Measurements from ENCODE around the gene SHH. TPM values are rescaled to one million over a fixed set of nuclear protein-coding genes. Genes with fewer than 3 reads are reported as not detected.

Gene SHH
- total RNA-seq, 1 experiment from 2014 or later, result not detected

GRCh38 chr7:155850766-155851678 lies 38.8 kb upstream of the SHH start:
- Histone ChIP-seq H3K4me3 (ENCODE audit: low read depth, low read length, poor library complexity, severe bottlenecking) (no peak overlapping the region), H3K27ac (ENCODE audit: low read depth, low read length, poor library complexity, severe bottlenecking) (no peak overlapping the region), H3K9me3 (ENCODE audit: low read depth, low read length, poor library complexity, severe bottlenecking) (no peaks in the 10 kb centered on the region), H3K4me1 (ENCODE audit: insufficient read depth, low read length, poor library complexity, severe bottlenecking) (no peaks in the 10 kb centered on the region), H3K36me3 (ENCODE audit: insufficient read depth, low read length, poor library complexity, severe bottlenecking) (no peaks in the 10 kb centered on the region), H3K27me3 (replicated peaks; ENCODE audit: insufficient read depth, low read depth, low read length, poor library complexity) (peaks cover 65% of the 10 kb centered on the region)
- DNase-seq (ENCODE audit: low spot score), result no peak
- TF ChIP-seq CTCF (conservative IDR thresholded peaks at IDR 0.05; ENCODE audit: low read depth, low read length), result no peak
- no peak for TF ChIP-seq EZH2 (IDR thresholded peaks at IDR 0.05; ENCODE audit: borderline replicate concordance, low read depth, low read length, poor library complexity, severe bottlenecking)
- intact Hi-C loops (cut with micrococcal nuclease; ENCODE audit: unreplicated experiment), result no loop called here
- no TSS peak for BruUV-seq (replicated peaks)
- POLR2A ChIA-PET (ENCODE audit: low non-redundant PET), result no interaction called here
- CTCF ChIA-PET, result no interaction called here

GRCh38 chr7:155850001-155850436 lies 37.8 kb upstream of the SHH start:
- CTCF ChIA-PET, result no interaction called here
- TF ChIP-seq CTCF (conservative IDR thresholded peaks at IDR 0.05; ENCODE audit: low read depth, low read length) (no peak), EZH2 (IDR thresholded peaks at IDR 0.05; ENCODE audit: borderline replicate concordance, low read depth, low read length, poor library complexity, severe bottlenecking) (no peak)
- no peaks in the 10 kb centered on the region for H3K9me3 ChIP-seq (ENCODE audit: low read depth, low read length, poor library complexity, severe bottlenecking)
- intact Hi-C loops (cut with micrococcal nuclease; ENCODE audit: unreplicated experiment), result no loop called here
- BruUV-seq (replicated peaks), result no TSS peak
- POLR2A ChIA-PET (ENCODE audit: low non-redundant PET), result no interaction called here
- no peak for DNase-seq (ENCODE audit: low spot score)
- H3K36me3 ChIP-seq (ENCODE audit: insufficient read depth, low read length, poor library complexity, severe bottlenecking), result no peaks in the 10 kb centered on the region
- no peaks in the 10 kb centered on the region for H3K4me1 ChIP-seq (ENCODE audit: insufficient read depth, low read length, poor library complexity, severe bottlenecking)
- no peak overlapping the region for H3K4me3 ChIP-seq (ENCODE audit: low read depth, low read length, poor library complexity, severe bottlenecking)
- H3K27ac ChIP-seq (ENCODE audit: low read depth, low read length, poor library complexity, severe bottlenecking), result no peak overlapping the region
- peaks cover 70% of the 10 kb centered on the region for H3K27me3 ChIP-seq (replicated peaks; ENCODE audit: insufficient read depth, low read depth, low read length, poor library complexity)

- Histone ChIP-seq H3K27me3 (replicated peaks; ENCODE audit: insufficient read depth, low read depth, low read length, poor library complexity) (peaks cover 73% of the 10 kb centered on the region), H3K27ac (ENCODE audit: low read depth, low read length, poor library complexity, severe bottlenecking) (no peak overlapping the region), H3K9me3 (ENCODE audit: low read depth, low read length, poor library complexity, severe bottlenecking) (no peaks in the 10 kb centered on the region), H3K4me1 (ENCODE audit: insufficient read depth, low read length, poor library complexity, severe bottlenecking) (no peaks in the 10 kb centered on the region), H3K36me3 (ENCODE audit: insufficient read depth, low read length, poor library complexity, severe bottlenecking) (no peaks in the 10 kb centered on the region), H3K4me3 (ENCODE audit: low read depth, low read length, poor library complexity, severe bottlenecking) (no peak overlapping the region)
- POLR2A ChIA-PET (ENCODE audit: low non-redundant PET), result no interaction called here
- intact Hi-C loops (cut with micrococcal nuclease; ENCODE audit: unreplicated experiment), result no loop called here
- DNase-seq (ENCODE audit: low spot score), result no peak
- CTCF ChIA-PET, result no interaction called here
- TF ChIP-seq EZH2 (IDR thresholded peaks at IDR 0.05; ENCODE audit: borderline replicate concordance, low read depth, low read length, poor library complexity, severe bottlenecking) (no peak), CTCF (conservative IDR thresholded peaks at IDR 0.05; ENCODE audit: low read depth, low read length) (no peak)
- no TSS peak for BruUV-seq (replicated peaks)
Measured at GRCh38 chr7:155848691-155849669, 36.7 kb upstream of the SHH start.
